Tibial nerve (tissue), 4 donors: ENCODE measurements around the gene C20orf96. TPM values are rescaled to one million over a fixed set of nuclear protein-coding genes. Genes with fewer than 3 reads are reported as not detected.

Experiments
- DNase-seq, 2 donors: peaks; one replicate each; pipeline ENCODE4 v3.0.0-alpha.2; 2019; ENCODE audit warnings: low spot score in 2 of 2
- H3K27ac ChIP-seq, 4 donors: fragments of 200-600 bp; sonication (generic) in 3 of 4; one replicate each; pipeline ENCODE4 v1.5.1; 2017 to 2019; ENCODE audit warnings: mild to moderate bottlenecking in 1 of 4
- H3K27me3 ChIP-seq, 2 donors: fragments of 200-600 bp; sonication (generic) in 1 of 2; one replicate each; pipeline versions ENCODE4 v1.5.1 to v1.6.0; 2017 to 2019
- H3K36me3 ChIP-seq, 3 donors: fragments of 200-600 bp; sonication (generic); one replicate each; pipeline ENCODE4 v1.5.1; 2018 to 2019
- H3K4me1 ChIP-seq, 4 donors: fragments of 200-600 bp; sonication (generic) in 3 of 4; one replicate each; pipeline ENCODE4 v1.5.1; 2017 to 2019
- H3K4me3 ChIP-seq, 4 donors: fragments of 200-600 bp; sonication (generic) in 3 of 4; one replicate each; pipeline ENCODE4 v1.5.1; 2017 to 2019; ENCODE audit warnings: mild to moderate bottlenecking in 1 of 4, moderate library complexity in 1 of 4
- H3K9me3 ChIP-seq, 4 donors: fragments of 200-600 bp; sonication (generic) in 3 of 4; one replicate each; pipeline ENCODE4 v1.5.1; 2017 to 2019
- EP300 ChIP-seq, 2 donors: sonication (generic); formaldehyde crosslinking; IDR thresholded peaks; one replicate each; pipeline ENCODE4 v1.6.1; 2017; ENCODE audit warnings: antibody characterized with exemption in 2 of 2, mild to moderate bottlenecking in 1 of 2
- POLR2A ChIP-seq, 2 donors: fragments of 450-650 bp; IDR thresholded peaks; one replicate each; pipeline ENCODE4 v1.6.1; 2017; ENCODE audit warnings: antibody characterized with exemption in 2 of 2, mild to moderate bottlenecking in 2 of 2, moderate library complexity in 2 of 2
- WGBS, 2 donors: methylation state at CpG; one replicate each; pipeline ENCODE4 v1.1.5; 2018; 5-methylcytosine and 5-hydroxymethylcytosine counted together
- total RNA-seq, 4 donors: library from RNA; depleted of rRNA; stranded (reverse); fragments of >200 nt; gene quantifications; one replicate each; pipeline ENCODE4 v1.1.0, GENCODE V29; 2016
- TF ChIP-seq, protein P1 (sequence below), 5 experiments: fragments of 200-600 bp in 3 of 5; fragments of 450-650 bp in 2 of 5; sonication (generic) in 3 of 5; IDR thresholded peaks; one replicate each; pipeline ENCODE4 v1.5.1; 2016 to 2019; ENCODE audit warnings: antibody characterized with exemption in 5 of 5, mild to moderate bottlenecking in 3 of 5, moderate library complexity in 2 of 5

Gene C20orf96
- total RNA-seq, 4 donors from 2014 or later: 3.5 to 8.7 (median 4.5) TPM

DNA sequence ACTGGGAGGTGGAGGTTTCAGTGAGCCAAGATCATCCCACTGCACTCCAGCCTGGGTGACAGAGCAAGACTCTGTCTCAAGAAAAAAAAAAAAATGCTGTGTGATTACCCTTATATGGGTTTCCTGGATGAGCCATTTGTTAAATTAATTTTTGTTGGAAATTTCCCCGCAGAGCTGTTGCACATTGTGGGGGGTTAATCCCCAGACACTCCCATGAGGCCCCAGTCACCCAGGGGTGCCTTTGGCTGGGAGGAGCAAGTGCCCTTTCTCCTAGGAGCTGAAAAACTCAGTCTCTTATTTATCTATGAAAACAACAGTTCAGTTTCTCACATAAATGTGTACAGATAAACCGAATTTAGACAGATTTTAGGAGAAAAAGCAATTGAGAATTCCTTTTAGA is 37.7 kb downstream of the C20orf96 start:
- H3K9me3 ChIP-seq: no peaks in the 10 kb centered on the region
- no peak for DNase-seq
- H3K4me1 ChIP-seq: no peaks in the 10 kb centered on the region
- no peak overlapping the region for H3K4me3 ChIP-seq
- H3K36me3 ChIP-seq: no peaks in the 10 kb centered on the region
- no peaks in the 10 kb centered on the region for H3K27me3 ChIP-seq
- no peak overlapping the region for H3K27ac ChIP-seq
- WGBS, 2 donors: 68 to 83% methylated on average over 2 of the region's 2 CpGs
- TF ChIP-seq POLR2A (IDR thresholded peaks at IDR 0.05) (no peak), EP300 (IDR thresholded peaks at IDR 0.05) (no peak)
- TF ChIP-seq, protein P1, sequence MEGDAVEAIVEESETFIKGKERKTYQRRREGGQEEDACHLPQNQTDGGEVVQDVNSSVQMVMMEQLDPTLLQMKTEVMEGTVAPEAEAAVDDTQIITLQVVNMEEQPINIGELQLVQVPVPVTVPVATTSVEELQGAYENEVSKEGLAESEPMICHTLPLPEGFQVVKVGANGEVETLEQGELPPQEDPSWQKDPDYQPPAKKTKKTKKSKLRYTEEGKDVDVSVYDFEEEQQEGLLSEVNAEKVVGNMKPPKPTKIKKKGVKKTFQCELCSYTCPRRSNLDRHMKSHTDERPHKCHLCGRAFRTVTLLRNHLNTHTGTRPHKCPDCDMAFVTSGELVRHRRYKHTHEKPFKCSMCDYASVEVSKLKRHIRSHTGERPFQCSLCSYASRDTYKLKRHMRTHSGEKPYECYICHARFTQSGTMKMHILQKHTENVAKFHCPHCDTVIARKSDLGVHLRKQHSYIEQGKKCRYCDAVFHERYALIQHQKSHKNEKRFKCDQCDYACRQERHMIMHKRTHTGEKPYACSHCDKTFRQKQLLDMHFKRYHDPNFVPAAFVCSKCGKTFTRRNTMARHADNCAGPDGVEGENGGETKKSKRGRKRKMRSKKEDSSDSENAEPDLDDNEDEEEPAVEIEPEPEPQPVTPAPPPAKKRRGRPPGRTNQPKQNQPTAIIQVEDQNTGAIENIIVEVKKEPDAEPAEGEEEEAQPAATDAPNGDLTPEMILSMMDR (IDR thresholded peaks at IDR 0.05): no peak

DNA sequence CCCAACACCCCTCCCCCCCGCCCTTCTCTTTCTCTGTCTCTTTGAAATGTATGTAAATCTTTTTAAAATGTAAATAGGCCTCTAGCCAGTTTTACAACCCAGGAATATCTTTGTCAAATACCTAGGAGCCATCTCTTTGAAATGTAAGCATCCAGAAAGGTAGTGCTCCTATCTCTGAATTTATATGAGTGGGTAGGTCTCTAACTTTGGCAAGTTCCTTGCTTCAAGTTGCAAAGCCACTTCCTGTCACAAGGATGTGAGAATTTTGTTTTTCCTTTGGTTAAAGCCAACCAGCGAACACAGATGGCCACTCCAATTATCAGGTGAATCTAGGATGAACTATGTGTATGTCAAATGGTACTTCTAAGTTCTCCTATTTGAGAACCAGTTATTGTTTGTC is 39.2 kb downstream of the C20orf96 start:
- H3K9me3 ChIP-seq: peaks cover 0 to 7% (median 0%) of the 10 kb centered on the region in 4 donors
- H3K4me3 ChIP-seq: no peak overlapping the region
- no peak overlapping the region for H3K27ac ChIP-seq
- no peaks in the 10 kb centered on the region for H3K36me3 ChIP-seq
- no peaks in the 10 kb centered on the region for H3K4me1 ChIP-seq
- WGBS, 2 donors: 37 to 38% methylated on average over 2 of the region's 2 CpGs
- DNase-seq: no peak
- TF ChIP-seq POLR2A (IDR thresholded peaks at IDR 0.05): no peak
- TF ChIP-seq, protein P1 (IDR thresholded peaks at IDR 0.05): no peak
- TF ChIP-seq EP300 (IDR thresholded peaks at IDR 0.05): no peak
- H3K27me3 ChIP-seq: no peaks in the 10 kb centered on the region

DNA sequence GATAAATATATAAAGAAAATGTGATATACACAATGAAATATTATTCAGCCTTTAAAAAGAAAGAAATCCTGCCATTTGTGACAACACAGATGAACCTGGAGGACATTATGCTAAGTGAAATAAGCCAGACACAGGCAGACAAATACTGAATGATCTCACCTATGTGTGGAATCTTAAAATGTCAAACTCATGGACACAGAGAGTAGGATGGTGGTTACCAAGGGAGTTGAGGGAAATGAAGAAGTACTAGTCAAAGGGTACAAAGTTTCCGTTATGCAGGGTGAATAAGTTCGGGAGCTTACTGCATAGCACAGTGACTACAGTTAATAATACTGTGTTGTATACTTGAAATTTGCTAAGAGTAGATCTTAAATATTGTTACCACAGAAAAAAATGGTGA is 47.6 kb downstream of the C20orf96 start:
- Histone ChIP-seq H3K27ac (no peak overlapping the region), H3K4me1 (no peaks in the 10 kb centered on the region), H3K27me3 (no peaks in the 10 kb centered on the region), H3K4me3 (no peak overlapping the region), H3K9me3 (peaks cover 0 to 7% (median 0%) of the 10 kb centered on the region in 4 donors), H3K36me3 (no peaks in the 10 kb centered on the region)
- no peak for TF ChIP-seq EP300 (IDR thresholded peaks at IDR 0.05)
- TF ChIP-seq POLR2A (IDR thresholded peaks at IDR 0.05): no peak
- TF ChIP-seq, protein P1 (IDR thresholded peaks at IDR 0.05): no peak
- no peak for DNase-seq
- 80 to 84% methylated on average over 2 of the region's 2 CpGs for WGBS, 2 donors

DNA sequence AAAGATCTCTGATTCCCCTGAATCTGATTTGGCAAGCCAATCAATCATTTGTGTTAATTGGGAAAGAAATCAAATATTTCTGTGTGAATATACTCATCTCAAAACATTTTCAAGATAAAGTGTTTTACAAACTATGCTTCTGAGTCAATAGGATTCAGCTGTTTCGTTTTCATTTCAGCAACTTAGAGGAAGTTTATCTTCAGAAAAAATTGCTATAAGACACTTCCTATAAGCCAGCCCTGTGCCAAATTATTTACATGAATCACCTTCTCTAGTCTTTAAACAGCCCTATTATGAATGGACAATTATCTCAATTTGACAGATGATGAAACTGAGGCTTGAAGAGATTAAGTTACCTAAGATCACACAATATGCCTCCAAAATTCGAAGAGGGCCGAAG is 52.6 kb downstream of the C20orf96 start:
- Histone ChIP-seq H3K4me1 (no peaks in the 10 kb centered on the region), H3K27ac (no peak overlapping the region), H3K36me3 (no peaks in the 10 kb centered on the region), H3K27me3 (no peaks in the 10 kb centered on the region), H3K9me3 (no peaks in the 10 kb centered on the region), H3K4me3 (peak overlapping the region in 1 of 4 donors; percentile 20)
- TF ChIP-seq EP300 (IDR thresholded peaks at IDR 0.05) (no peak), POLR2A (IDR thresholded peaks at IDR 0.05) (no peak)
- TF ChIP-seq, protein P1 (IDR thresholded peaks at IDR 0.05): no peak
- DNase-seq: no peak
- WGBS, 2 donors: 61 to 73% methylated on average over 3 of the region's 3 CpGs

DNA sequence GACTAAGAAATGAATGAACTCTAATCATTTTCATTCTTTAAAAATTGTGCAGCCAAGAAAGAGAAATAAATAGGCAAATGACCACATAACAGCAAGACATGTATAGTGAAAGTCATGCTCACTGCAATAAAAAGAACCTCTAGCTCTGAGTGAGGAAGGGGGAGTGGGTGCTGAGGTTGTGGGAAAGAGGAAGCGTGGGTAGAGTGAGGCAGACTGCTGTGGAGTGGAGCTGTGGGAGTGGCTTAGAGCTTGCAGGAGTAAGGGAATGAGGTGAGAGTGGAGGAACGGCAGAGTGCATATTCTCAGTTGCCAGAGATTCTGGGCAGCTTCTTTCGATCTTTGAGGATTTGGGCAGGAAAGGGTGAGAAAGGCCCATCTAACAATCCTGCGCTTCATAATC is 53.1 kb downstream of the C20orf96 start:
- no peaks in the 10 kb centered on the region for H3K27me3 ChIP-seq
- no peaks in the 10 kb centered on the region for H3K4me1 ChIP-seq
- 39 to 45% methylated on average over 4 of the region's 4 CpGs for WGBS, 2 donors
- peak overlapping the region in 1 of 4 donors; percentile 20 for H3K4me3 ChIP-seq
- H3K36me3 ChIP-seq: no peaks in the 10 kb centered on the region
- no peak overlapping the region for H3K27ac ChIP-seq
- no peak for TF ChIP-seq POLR2A (IDR thresholded peaks at IDR 0.05)
- TF ChIP-seq EP300 (IDR thresholded peaks at IDR 0.05): no peak
- TF ChIP-seq, protein P1 (IDR thresholded peaks at IDR 0.05): no peak
- H3K9me3 ChIP-seq: no peaks in the 10 kb centered on the region
- DNase-seq: no peak
